Activated naive CD8-positive, alpha-beta T cell (primary cell): Measurements from ENCODE around the gene RRAGA.
"Not testable (repeated sequence)": the region's sequence is repeated elsewhere in the genome, so short reads cannot be mapped to it uniquely, and the experiment has no call there.

Experiments used
- H3K27ac Mint-ChIP-seq: one replicate; pipeline ENCODE4 v1.8.0; 2021; ENCODE audit warnings: mixed read lengths
- H3K27me3 Mint-ChIP-seq: one replicate; pipeline ENCODE4 v1.8.0; 2021; ENCODE audit warnings: mixed read lengths
- H3K36me3 Mint-ChIP-seq: one replicate; pipeline ENCODE4 v1.8.0; 2021; ENCODE audit warnings: mixed read lengths
- H3K4me1 Mint-ChIP-seq: one replicate; pipeline ENCODE4 v1.8.0; 2021; ENCODE audit warnings: low read depth, mixed read lengths
- H3K4me3 Mint-ChIP-seq: one replicate; pipeline ENCODE4 v1.8.0; 2021; ENCODE audit warnings: mild to moderate bottlenecking, mixed read lengths
- H3K9me3 Mint-ChIP-seq: one replicate; pipeline ENCODE4 v1.8.0; 2021; ENCODE audit warnings: low read depth, mixed read lengths

RRAGA gene, protein sequence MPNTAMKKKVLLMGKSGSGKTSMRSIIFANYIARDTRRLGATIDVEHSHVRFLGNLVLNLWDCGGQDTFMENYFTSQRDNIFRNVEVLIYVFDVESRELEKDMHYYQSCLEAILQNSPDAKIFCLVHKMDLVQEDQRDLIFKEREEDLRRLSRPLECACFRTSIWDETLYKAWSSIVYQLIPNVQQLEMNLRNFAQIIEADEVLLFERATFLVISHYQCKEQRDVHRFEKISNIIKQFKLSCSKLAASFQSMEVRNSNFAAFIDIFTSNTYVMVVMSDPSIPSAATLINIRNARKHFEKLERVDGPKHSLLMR

GRCh38 chr9:19048966-19049916, at the start of gene RRAGA:
Gene RRAGA, plus strand, starts transcription at chr9:19049427. Its CDS starts 233 bp downstream, at chr9:19049660.
- Mint-ChIP-seq H3K27me3 (no peaks in the 10 kb centered on the region), H3K4me1 (peaks cover 32% of the 10 kb centered on the region), H3K9me3 (peaks cover 3% of the 10 kb centered on the region), H3K36me3 (peaks cover 3% of the 10 kb centered on the region), H3K27ac (peak within 1 kb of the TSS; percentile 95), H3K4me3 (peak within 1 kb of the TSS; percentile 94)

- peaks cover 3% of the 10 kb centered on the region for H3K27me3 Mint-ChIP-seq
- H3K4me1 Mint-ChIP-seq: no peaks in the 10 kb centered on the region
- peaks cover 3% of the 10 kb centered on the region for H3K36me3 Mint-ChIP-seq
Observed at GRCh38 chr9:19000133-19000532, 49.1 kb upstream of the RRAGA start.

GRCh38 chr9:19009391-19009965, 39.7 kb upstream of the RRAGA start:
- no peaks in the 10 kb centered on the region for H3K36me3 Mint-ChIP-seq
- H3K27me3 Mint-ChIP-seq: no peaks in the 10 kb centered on the region
- no peaks in the 10 kb centered on the region for H3K4me1 Mint-ChIP-seq

More at GRCh38 chr9:19000133-19000532, 49.1 kb upstream of the RRAGA start:
- no peak overlapping the region for H3K27ac Mint-ChIP-seq
- H3K4me3 Mint-ChIP-seq: no peak overlapping the region
- no peaks in the 10 kb centered on the region for H3K9me3 Mint-ChIP-seq

DNA sequence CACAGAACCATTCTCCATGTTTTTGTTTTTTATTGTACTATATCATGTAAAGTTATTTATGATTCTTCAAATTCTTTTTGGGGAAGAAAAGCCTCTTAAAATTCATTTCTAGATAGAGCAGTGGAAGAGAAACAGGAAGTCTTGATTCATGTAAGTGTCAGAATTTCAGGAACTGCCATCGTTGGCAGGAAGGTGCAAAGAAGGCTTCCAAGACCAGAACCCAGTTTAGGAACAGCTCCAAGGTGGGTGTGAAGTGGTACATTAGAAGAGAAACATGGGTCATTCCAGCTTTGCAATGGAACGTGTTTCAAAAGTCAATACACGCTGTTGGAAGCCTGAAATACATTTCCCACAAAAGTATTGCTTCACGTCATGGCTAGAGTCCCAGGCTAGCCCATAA, 31.0 kb upstream of the RRAGA start:
- no peaks in the 10 kb centered on the region for H3K36me3 Mint-ChIP-seq
- no peaks in the 10 kb centered on the region for H3K27me3 Mint-ChIP-seq
- H3K4me1 Mint-ChIP-seq: no peaks in the 10 kb centered on the region
- no peak overlapping the region for H3K4me3 Mint-ChIP-seq
- no peaks in the 10 kb centered on the region for H3K9me3 Mint-ChIP-seq
- no peak overlapping the region for H3K27ac Mint-ChIP-seq

More at GRCh38 chr9:19009391-19009965, 39.7 kb upstream of the RRAGA start:
- Mint-ChIP-seq H3K4me3 (no peak overlapping the region), H3K9me3 (no peaks in the 10 kb centered on the region), H3K27ac (no peak overlapping the region)

GRCh38 chr9:19020886-19021455, 28.3 kb upstream of the RRAGA start:
- Mint-ChIP-seq H3K27me3 (peaks cover 9% of the 10 kb centered on the region), H3K4me3 (no peak overlapping the region), H3K36me3 (peaks cover 2% of the 10 kb centered on the region), H3K27ac (no peak overlapping the region), H3K4me1 (no peaks in the 10 kb centered on the region), H3K9me3 (no peaks in the 10 kb centered on the region)

DNA sequence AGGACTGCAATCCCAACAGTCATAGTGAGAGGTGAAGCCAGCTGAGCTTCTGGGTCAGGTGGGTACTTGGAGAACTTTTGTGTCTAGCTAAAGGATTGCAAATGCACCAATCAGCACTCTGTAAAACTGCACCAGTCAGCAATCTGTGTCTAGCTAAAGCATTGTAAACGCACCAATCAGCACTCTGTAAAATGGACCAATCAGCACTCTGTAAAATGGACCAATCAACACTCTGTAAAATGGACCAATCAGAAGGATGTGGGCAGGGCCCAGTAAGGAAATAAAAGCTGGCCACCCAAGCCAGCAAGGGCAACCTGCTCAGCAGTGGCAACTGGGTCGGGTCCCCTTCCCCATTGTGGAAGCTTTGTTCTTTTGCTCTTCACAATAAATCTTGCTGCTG, 27.6 kb upstream of the RRAGA start:
- H3K4me3 Mint-ChIP-seq, H3K4me1 Mint-ChIP-seq, H3K9me3 Mint-ChIP-seq, H3K27ac Mint-ChIP-seq, H3K27me3 Mint-ChIP-seq, H3K36me3 Mint-ChIP-seq: not testable (repeated sequence)

- Mint-ChIP-seq H3K4me3 (no peak overlapping the region), H3K9me3 (no peaks in the 10 kb centered on the region), H3K4me1 (no peaks in the 10 kb centered on the region), H3K36me3 (peaks cover 2% of the 10 kb centered on the region), H3K27me3 (peaks cover 10% of the 10 kb centered on the region), H3K27ac (no peak overlapping the region)
Observed at GRCh38 chr9:19022206-19022605, 27.0 kb upstream of the RRAGA start.

- Mint-ChIP-seq H3K36me3 (peaks cover 2% of the 10 kb centered on the region), H3K4me1 (no peaks in the 10 kb centered on the region), H3K4me3 (no peak overlapping the region), H3K9me3 (no peaks in the 10 kb centered on the region), H3K27me3 (peaks cover 10% of the 10 kb centered on the region), H3K27ac (no peak overlapping the region)
Observed at GRCh38 chr9:19023078-19023477, 26.1 kb upstream of the RRAGA start.

DNA sequence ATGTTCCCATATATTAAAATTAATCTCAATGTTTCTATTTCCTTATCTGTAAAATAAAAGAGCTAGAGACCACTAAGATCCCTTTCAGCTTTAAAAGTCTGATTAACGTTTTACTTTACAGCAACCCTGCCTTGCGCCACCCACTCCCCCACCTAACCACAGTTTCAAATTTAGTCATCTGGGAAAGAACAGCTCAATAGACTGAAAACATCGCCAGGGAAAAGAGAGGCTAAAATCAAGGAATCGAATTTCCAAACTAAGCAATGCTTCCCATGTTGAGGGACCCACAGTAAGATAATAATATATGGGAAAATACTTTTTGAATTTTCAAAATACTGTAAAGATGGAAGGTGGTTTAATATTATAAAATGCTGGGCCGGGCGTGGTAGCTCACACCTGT, 22.9 kb upstream of the RRAGA start:
- Mint-ChIP-seq H3K27me3 (peaks cover 12% of the 10 kb centered on the region), H3K9me3 (no peaks in the 10 kb centered on the region), H3K27ac (no peak overlapping the region), H3K36me3 (peaks cover 2% of the 10 kb centered on the region), H3K4me3 (no peak overlapping the region), H3K4me1 (no peaks in the 10 kb centered on the region)

- no peaks in the 10 kb centered on the region for H3K9me3 Mint-ChIP-seq
- H3K4me3 Mint-ChIP-seq: no peak overlapping the region
- no peak overlapping the region for H3K27ac Mint-ChIP-seq
- H3K36me3 Mint-ChIP-seq: peaks cover 2% of the 10 kb centered on the region
- H3K27me3 Mint-ChIP-seq: peaks cover 12% of the 10 kb centered on the region
- H3K4me1 Mint-ChIP-seq: no peaks in the 10 kb centered on the region
Observed at GRCh38 chr9:19027825-19028224, 21.4 kb upstream of the RRAGA start.

- peaks cover 8% of the 10 kb centered on the region for H3K27me3 Mint-ChIP-seq
- H3K4me1 Mint-ChIP-seq: no peaks in the 10 kb centered on the region
- H3K9me3 Mint-ChIP-seq: no peaks in the 10 kb centered on the region
- peaks cover 2% of the 10 kb centered on the region for H3K36me3 Mint-ChIP-seq
- no peak overlapping the region for H3K27ac Mint-ChIP-seq
- H3K4me3 Mint-ChIP-seq: no peak overlapping the region
Observed at GRCh38 chr9:19028835-19029451, 20.3 kb upstream of the RRAGA start.

DNA sequence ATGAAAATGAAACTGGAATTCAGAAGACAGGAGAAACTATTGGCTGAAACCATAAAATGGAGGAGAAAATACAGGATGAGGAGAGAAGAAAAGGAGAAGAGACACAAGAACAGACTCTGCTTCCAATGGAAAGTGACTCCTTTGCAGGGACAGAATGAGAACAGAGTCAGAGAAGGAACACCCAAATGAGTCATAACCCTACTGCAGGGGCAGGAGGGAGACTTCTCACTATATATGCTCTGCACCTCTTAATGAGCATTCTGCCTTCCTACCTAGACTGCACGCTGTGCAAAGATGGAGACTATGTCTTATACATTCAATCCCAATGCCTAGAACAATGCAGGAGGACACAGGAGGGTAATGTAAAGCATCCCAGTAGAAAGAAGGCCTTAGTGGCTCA, 18.3 kb upstream of the RRAGA start:
- H3K4me1 Mint-ChIP-seq: no peaks in the 10 kb centered on the region
- H3K36me3 Mint-ChIP-seq: no peaks in the 10 kb centered on the region

DNA sequence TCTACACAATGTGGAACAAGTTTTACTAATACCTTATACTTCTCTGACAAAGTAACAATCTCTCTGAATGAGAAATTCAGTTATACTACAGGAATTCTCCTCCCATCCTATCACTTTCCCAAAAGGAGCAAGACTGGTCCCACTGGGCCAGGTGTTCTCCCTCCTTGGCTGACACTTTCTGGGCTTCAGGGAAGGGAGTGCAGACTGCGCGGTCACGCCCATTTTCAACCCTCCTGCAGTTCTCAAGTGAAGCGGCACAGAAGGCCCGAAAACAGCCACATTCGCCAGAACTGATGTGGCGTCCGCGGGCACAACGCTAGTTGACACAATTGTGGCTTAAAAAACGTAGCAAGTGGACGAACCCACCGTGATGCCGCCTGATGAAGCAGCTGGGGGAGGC, 16.8 kb upstream of the RRAGA start:
- Mint-ChIP-seq H3K4me3 (no peak overlapping the region), H3K4me1 (no peaks in the 10 kb centered on the region), H3K36me3 (peaks cover 4% of the 10 kb centered on the region), H3K27ac (no peak overlapping the region), H3K9me3 (no peaks in the 10 kb centered on the region), H3K27me3 (peaks cover 2% of the 10 kb centered on the region)

More for the DNA sequence above, 18.3 kb upstream of the RRAGA start:
- peaks cover 3% of the 10 kb centered on the region for H3K27me3 Mint-ChIP-seq
- H3K4me3 Mint-ChIP-seq: no peak overlapping the region
- no peak overlapping the region for H3K27ac Mint-ChIP-seq
- no peaks in the 10 kb centered on the region for H3K9me3 Mint-ChIP-seq

DNA sequence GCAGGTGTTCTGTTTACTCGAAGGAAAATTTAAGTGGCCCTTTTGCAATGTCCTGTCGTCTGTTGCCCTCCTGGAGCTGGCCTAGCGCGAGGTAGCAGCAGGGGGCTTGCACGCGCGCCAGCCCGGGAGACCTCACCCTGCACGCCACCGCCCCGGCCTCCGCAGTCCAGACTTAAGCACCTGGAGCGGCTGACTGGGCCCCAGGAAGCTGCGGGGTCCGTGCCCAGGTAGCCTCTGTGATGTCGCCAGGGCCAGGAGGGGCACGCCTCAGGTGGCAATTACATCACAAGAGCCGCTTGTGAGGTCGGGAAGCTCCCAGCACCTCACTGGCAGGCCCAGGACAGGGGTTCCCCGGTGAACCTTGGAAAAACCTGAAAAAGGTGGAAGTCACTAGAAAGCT, 16.2 kb upstream of the RRAGA start, which contains the start of gene SAXO1:
SAXO1 (minus strand) TSS at position 195 of the 400 bp plus-strand sequence. CDS start 301 bp downstream, outside the sequence.
- peaks cover 2% of the 10 kb centered on the region for H3K27me3 Mint-ChIP-seq
- no peak within 1 kb of the TSS for H3K4me3 Mint-ChIP-seq
- H3K27ac Mint-ChIP-seq: no peak within 1 kb of the TSS
- no peaks in the 10 kb centered on the region for H3K4me1 Mint-ChIP-seq
- peaks cover 7% of the 10 kb centered on the region for H3K36me3 Mint-ChIP-seq
- no peaks in the 10 kb centered on the region for H3K9me3 Mint-ChIP-seq
